Left ventricle myocardium inferior (tissue), 1 donor: ENCODE data around the gene BMPER. TPM values are rescaled to one million over a fixed set of nuclear protein-coding genes. Genes with fewer than 3 reads are reported as not detected.
A peak's percentile ranks its signal among the peaks of the same experiment; 100 is the strongest.

Experiments used
- DNase-seq: peaks from one replicate; pipeline ENCODE4 v3.0.0-alpha.2; 2020
- H3K27ac ChIP-seq: fragments of 200-600 bp; replicated peaks from 2 replicates; pipeline ENCODE4 v1.8.0; 2021
- H3K27me3 ChIP-seq: fragments of 200-600 bp; 2 replicates; pipeline ENCODE4 v1.8.0; 2021; ENCODE audit warnings: low read depth
- H3K36me3 ChIP-seq: fragments of 200-600 bp; 2 replicates; pipeline ENCODE4 v1.8.0; 2021
- H3K4me1 ChIP-seq: fragments of 200-600 bp; 2 replicates; pipeline ENCODE4 v1.8.0; 2021
- H3K4me3 ChIP-seq: fragments of 200-600 bp; 2 replicates; pipeline ENCODE4 v1.8.0; 2021; ENCODE audit warnings: mild to moderate bottlenecking, moderate library complexity
- H3K9me3 ChIP-seq: fragments of 200-600 bp; replicated peaks from 2 replicates; pipeline ENCODE4 v1.8.0; 2021
- intact Hi-C: fragments of 100-400 bp; cut with micrococcal nuclease; formaldehyde crosslinking; loops from one replicate; pipeline ENCODE4 v1.11.0; 2022
- total RNA-seq: library from RNA; stranded (reverse); fragmentation: NEBNext Ultra II Directional; extraction: Animal tissue kit (Norgen Biotek cat#: 25700); gene quantifications from one replicate; pipeline ENCODE4 v1.2.1, GENCODE V29; 2021
- TF ChIP-seq, protein P1 (sequence below): fragments of 200-600 bp; IDR thresholded peaks from 2 replicates; pipeline ENCODE4 v1.8.0; 2021; ENCODE audit warnings: antibody characterized with exemption, mild to moderate bottlenecking, borderline replicate concordance
- donor health status: DM: no; HTN: yes; CAD: no; lungs with severe emphysema.

BMPER gene
- total RNA-seq, 1 donor from 2014 or later, result 2.9 TPM

DNA sequence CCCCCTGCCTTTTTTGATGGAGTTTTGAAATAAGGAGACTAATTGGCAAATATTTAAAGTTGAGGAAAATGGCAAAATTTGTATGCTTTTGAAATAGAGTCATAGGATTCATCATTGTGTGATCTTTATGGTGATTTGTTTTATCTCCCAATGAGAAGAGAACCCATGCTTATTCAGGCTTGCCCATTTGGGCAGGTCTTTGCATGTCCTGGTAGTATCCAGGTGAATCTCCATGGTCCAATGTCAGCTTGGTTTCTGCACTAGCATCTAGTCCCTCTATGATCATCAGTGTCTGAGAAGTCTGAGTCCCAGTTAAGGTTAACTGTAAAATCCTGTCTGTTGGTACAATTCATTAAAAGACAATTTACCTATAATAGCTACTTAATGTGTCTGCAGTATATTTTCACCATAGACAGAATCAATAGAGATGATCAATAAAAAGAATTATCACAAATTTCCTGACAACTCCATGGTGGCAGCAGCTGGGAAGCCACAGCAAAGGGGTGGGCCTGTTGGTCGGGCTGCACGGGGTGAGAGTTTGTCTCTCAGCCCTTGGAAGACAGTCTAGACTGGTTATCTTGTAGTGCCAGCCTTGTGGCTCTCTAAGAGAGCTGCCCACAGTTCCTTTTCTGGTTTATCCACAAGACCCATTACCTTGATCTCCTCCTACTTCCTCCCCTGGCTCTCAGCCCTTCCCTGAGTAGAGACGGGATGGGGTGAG lies 22.2 kb upstream of the BMPER start:
- peak overlapping the region; percentile 58 for H3K27ac ChIP-seq
- no peak overlapping the region for H3K4me3 ChIP-seq

DNA sequence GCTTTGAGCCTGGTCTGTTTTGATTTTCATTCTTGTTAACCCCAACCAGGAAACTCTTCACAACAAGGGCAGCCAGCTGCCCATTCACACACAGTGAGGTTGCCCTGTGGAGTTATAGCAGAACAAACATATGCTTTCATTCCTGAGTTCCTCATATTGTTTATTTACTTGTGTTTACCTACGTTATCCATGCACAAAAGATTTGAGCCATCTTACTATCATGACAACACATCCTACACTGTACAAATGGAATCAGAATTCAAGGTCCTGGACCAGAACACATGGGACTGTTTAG lies 21.7 kb upstream of the BMPER start:
- no peak overlapping the region for H3K27ac ChIP-seq
- no peaks in the 10 kb centered on the region for H3K36me3 ChIP-seq
- H3K9me3 ChIP-seq, result no peaks in the 10 kb centered on the region
- peaks cover 7% of the 10 kb centered on the region for H3K4me1 ChIP-seq
- H3K4me3 ChIP-seq, result no peak overlapping the region
- intact Hi-C loops, result loop anchor here (10.0 kb wide), 1 partner anchor 119 kb away; no protein-coding TSS in a partner anchor
- DNase-seq, result no peak
- TF ChIP-seq, protein P1, sequence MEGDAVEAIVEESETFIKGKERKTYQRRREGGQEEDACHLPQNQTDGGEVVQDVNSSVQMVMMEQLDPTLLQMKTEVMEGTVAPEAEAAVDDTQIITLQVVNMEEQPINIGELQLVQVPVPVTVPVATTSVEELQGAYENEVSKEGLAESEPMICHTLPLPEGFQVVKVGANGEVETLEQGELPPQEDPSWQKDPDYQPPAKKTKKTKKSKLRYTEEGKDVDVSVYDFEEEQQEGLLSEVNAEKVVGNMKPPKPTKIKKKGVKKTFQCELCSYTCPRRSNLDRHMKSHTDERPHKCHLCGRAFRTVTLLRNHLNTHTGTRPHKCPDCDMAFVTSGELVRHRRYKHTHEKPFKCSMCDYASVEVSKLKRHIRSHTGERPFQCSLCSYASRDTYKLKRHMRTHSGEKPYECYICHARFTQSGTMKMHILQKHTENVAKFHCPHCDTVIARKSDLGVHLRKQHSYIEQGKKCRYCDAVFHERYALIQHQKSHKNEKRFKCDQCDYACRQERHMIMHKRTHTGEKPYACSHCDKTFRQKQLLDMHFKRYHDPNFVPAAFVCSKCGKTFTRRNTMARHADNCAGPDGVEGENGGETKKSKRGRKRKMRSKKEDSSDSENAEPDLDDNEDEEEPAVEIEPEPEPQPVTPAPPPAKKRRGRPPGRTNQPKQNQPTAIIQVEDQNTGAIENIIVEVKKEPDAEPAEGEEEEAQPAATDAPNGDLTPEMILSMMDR, result no peak
- peaks cover 18% of the 10 kb centered on the region for H3K27me3 ChIP-seq

More for the DNA sequence above, 22.2 kb upstream of the BMPER start:
- no peaks in the 10 kb centered on the region for H3K36me3 ChIP-seq
- H3K4me1 ChIP-seq, result peaks cover 7% of the 10 kb centered on the region
- DNase-seq, result no peak
- H3K27me3 ChIP-seq, result peaks cover 18% of the 10 kb centered on the region
- intact Hi-C loops, result loop anchor here (10.0 kb wide), 1 partner anchor 118 kb away; no protein-coding TSS in a partner anchor
- TF ChIP-seq, protein P1, result no peak
- no peaks in the 10 kb centered on the region for H3K9me3 ChIP-seq

DNA sequence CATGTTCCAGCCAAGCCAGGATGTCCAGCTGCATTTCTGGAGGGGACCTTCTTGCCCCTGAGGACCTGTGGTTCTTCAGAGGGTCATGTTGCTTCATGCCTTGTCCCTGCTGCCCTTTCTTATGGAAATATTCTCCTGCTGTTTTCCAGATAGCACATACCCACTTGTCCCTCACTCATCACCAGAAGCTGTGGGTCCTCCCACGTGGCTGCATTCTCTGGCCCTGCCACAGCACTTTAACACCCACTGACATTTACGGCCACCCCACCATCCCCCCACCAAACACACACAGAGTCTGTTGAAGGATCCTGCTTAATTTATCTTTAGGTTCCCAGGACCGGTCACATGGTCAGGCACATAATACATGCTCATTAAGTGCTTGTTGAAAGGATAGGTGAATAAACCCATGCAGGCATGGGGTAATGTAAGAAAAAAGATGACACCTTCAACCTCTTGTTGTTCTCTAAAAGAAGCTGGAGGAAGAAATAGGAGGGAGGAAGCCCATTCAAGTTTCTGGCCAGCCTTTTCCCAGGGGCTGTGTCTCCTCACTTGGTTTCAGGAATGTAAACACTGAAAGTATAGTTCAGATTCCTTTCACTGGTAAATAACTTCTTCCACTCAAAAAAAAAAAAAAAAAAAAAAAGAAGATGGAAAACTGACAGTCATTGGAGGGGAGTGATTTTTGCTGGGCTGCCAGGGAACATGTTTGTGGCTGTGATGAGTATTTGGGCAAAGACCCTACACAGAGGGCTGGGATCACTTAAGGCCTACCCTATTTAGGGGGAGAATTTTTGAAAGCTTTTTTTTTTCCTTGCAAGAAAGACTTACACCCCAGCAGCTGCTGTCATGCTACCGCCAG lies 19.8 kb upstream of the BMPER start:
- Histone ChIP-seq H3K9me3 (no peaks in the 10 kb centered on the region), H3K4me1 (peaks cover 7% of the 10 kb centered on the region), H3K27me3 (peaks cover 19% of the 10 kb centered on the region), H3K27ac (no peak overlapping the region), H3K4me3 (no peak overlapping the region), H3K36me3 (no peaks in the 10 kb centered on the region)
- TF ChIP-seq, protein P1, result no peak
- DNase-seq, result no peak
- intact Hi-C loops, result loop anchor here (10.0 kb wide), 1 partner anchor 121 kb away; no protein-coding TSS in a partner anchor

DNA sequence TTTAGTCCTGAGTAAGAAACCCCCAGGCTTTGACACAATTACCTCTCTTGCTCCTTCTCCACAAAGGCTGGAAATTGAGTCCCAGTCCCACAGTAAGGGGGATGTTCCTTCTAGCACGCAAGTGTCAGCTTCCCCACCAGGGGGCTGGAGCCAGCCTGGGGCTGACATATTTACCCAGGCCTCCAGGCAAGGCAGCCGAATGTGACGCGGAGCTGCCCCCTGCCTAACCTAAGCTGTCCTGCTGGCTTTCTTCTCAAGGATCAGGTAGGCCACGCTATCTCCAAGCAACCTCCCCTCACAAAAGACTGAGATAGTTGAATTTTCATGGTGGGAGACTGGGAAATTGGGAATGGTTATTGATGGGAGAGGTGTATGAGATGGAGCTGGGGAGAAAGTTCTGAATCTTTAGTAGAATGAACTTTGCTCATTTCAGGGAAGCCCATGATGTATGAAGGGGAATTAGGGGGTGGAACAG lies 19.2 kb upstream of the BMPER start:
- Histone ChIP-seq H3K27me3 (peaks cover 24% of the 10 kb centered on the region), H3K27ac (no peak overlapping the region), H3K9me3 (no peaks in the 10 kb centered on the region), H3K4me1 (peaks cover 7% of the 10 kb centered on the region), H3K36me3 (no peaks in the 10 kb centered on the region), H3K4me3 (no peak overlapping the region)
- intact Hi-C loops, result loop anchor here (10.0 kb wide), 1 partner anchor 121 kb away; no protein-coding TSS in a partner anchor
- TF ChIP-seq, protein P1, result no peak
- no peak for DNase-seq

DNA sequence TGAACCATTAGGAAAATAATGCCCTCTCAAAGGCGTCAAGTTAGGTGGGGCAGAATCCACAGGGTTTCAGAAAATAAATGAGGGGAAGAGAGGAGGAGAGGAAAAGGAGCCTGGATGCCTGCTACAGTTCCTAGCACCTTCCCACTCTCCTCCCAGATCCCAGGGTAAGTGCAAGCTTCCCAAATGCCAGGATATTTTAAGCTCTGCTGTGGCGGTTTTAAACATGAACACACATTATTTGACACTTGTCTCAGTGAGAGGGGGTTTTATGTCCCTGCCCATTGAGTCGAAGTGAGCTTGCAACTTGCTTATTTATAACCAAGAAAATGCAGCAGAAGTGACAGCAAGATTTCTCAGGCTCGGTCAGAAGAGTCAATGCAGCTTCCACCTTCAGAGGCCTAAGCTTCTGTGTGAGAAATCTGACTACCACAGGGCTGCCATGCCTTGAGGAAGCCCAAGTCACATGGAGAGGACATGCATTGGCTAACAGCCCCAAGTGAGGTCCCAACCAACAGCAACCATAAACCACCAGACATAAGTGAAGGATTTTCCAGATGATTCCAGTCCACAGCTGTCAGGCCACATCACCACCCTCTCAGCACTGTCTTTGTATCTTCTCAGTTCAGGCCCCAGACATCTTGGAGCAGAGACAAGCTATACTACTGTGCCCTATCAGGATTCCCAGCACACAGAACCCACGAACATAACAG lies 17.9 kb upstream of the BMPER start:
- TF ChIP-seq, protein P1, result no peak
- no peaks in the 10 kb centered on the region for H3K9me3 ChIP-seq
- no peak overlapping the region for H3K27ac ChIP-seq
- peaks cover 7% of the 10 kb centered on the region for H3K4me1 ChIP-seq
- no peaks in the 10 kb centered on the region for H3K36me3 ChIP-seq
- DNase-seq, result no peak
- intact Hi-C loops, result loop anchor here (10.0 kb wide), 1 partner anchor 123 kb away; no protein-coding TSS in a partner anchor
- H3K27me3 ChIP-seq, result peaks cover 20% of the 10 kb centered on the region
- no peak overlapping the region for H3K4me3 ChIP-seq
